Caki2 (cell line): ENCODE measurements around the gene FOXN3. TPM values are rescaled to one million over a fixed set of nuclear protein-coding genes. Genes with fewer than 3 reads are reported as not detected.

Experiments used
- DNase-seq: peaks from one replicate; pipeline ENCODE4 v3.0.0-alpha.2; 2015; ENCODE audit warnings: low read depth
- in situ Hi-C: cut with HindIII; loops from 2 replicates; pipeline ENCODE4 v1.10.0; 2016; ENCODE audit warnings: low sequenced_read_pairs, low pct_unique_long_range_greater_than_20kb, mixed read lengths
- total RNA-seq: library from RNA; depleted of rRNA; stranded (reverse); fragments of >200 nt; shearing (Covaris generic); gene quantifications from 2 replicates; pipeline ENCODE4 v1.2.3, GENCODE V29; 2014; ENCODE audit warnings: low replicate concordance

FOXN3 gene
- total RNA-seq, 1 experiment from 2014 or later, result 3.2 TPM

DNA sequence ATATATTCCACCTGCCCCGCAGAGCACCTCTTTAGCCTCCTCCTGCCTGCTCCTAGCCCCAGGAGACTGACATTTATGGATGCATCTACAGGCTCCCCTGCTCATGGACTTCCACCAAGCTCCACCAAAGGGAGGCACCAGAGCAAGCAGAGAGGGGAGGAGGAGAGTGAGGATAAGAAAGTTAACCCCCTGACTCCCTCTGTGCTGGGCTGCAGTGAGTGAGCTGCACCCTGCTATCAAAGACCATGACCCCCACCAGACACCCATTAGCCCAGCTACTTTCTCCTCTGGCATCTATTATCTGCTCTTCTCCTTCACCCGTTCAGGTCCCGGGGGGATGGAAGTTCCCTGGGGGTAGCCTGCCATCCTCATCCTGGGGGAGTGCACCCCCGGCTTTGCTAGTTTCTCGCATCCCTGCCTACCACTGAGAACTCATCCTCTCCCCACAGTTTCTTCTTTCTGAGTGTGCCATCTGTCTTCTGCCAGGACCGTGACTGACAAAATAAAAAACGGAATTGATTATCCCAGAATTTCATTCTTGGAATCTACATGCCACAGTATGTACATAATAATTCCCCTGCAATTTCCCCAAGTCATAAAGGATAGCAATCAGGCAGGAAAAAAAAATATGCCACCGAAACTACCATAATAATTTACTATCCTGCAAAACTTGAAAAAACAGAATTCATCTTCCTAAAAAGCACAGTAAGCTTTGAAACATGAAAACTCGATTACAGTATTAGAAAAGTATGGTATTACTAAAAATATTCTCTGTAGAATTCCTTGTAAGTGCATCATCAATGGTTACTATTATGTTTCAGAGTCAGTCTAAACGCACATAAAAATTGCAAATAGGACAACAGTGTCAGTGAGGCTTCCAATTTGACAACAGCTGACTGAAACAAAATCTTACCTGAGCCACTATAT is 45.2 kb downstream of the FOXN3 start:
- in situ Hi-C loops, result no loop called here
- DNase-seq, result no peak

- in situ Hi-C loops, result no loop called here
These were observed 46.3 kb downstream of the FOXN3 start for GRCh38 chr14:89370781-89371180.

DNA sequence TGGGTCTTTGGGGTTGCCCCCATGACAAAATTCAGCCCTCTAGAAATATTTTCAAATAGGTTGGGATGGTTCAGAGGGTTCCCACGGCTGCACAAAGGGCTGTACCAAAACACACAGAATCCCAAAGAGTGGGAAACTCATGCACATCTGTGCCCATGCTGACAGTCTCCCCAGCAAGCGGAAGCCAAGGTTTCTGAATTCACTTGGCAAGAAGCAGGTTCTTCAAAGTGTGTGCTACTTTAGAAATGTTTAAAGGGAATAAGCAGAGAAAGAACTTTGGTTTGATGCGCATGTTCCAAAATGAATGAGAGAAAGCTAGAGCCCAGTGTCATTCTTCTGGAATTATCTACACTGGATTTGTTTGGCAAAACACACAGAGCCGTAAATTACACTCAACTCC is 46.7 kb downstream of the FOXN3 start:
- in situ Hi-C loops, result no loop called here

More at GRCh38 chr14:89370781-89371180, 46.3 kb downstream of the FOXN3 start:
- DNase-seq, result no peak

GRCh38 chr14:89369656-89370055 is 47.4 kb downstream of the FOXN3 start:
- in situ Hi-C loops, result no loop called here
- no peak for DNase-seq

More for the DNA sequence above, 46.7 kb downstream of the FOXN3 start:
- DNase-seq, result no peak

DNA sequence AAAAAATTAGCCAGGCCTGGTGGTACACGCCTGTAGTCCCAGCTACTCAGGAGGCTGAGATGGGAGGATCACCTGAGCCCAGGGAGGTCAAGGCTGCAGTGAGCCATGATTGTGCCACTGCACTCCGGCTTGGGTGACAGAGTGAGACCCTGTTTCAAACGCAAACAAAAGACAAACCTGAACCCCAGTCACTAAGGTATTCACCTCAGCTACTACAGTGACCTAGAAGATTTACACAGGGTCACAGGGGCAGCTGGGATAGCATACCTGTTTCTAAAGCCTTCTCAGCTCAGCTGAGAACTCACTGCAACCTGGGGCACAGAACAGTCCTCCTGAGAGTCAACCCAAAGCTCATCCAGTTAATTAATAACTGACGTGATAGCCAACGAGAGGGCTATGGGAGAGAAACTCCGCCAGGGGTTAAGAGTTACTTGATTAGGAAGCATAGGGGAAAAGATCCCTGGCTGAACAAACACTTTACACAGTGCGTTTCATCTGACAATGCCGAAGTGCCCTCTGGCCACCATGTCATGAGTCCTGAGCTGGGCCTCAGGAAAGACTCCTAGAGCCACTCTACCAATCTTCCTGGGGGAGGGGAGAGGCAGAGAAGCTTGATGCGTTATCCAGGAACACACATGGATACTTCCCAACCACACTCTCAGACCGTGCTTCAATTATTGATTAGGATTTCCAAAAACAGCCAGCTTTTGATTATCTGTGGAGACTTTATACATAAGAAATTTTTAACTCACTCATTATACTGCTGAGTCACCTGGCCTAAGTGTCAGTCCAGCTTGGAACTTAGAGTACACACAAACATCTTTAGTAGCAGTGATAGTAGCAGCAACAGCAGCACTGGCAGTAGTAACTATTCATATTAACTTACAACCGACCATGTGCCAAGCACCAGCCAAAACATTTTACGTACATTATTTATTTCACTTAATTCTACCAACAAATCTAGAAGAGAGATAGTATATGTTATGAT is 48.2 kb downstream of the FOXN3 start:
- in situ Hi-C loops, result no loop called here

GRCh38 chr14:89367779-89368120 is 49.3 kb downstream of the FOXN3 start:
- no peak for DNase-seq
- in situ Hi-C loops, result no loop called here

More for the DNA sequence above, 48.2 kb downstream of the FOXN3 start:
- no peak for DNase-seq

DNA sequence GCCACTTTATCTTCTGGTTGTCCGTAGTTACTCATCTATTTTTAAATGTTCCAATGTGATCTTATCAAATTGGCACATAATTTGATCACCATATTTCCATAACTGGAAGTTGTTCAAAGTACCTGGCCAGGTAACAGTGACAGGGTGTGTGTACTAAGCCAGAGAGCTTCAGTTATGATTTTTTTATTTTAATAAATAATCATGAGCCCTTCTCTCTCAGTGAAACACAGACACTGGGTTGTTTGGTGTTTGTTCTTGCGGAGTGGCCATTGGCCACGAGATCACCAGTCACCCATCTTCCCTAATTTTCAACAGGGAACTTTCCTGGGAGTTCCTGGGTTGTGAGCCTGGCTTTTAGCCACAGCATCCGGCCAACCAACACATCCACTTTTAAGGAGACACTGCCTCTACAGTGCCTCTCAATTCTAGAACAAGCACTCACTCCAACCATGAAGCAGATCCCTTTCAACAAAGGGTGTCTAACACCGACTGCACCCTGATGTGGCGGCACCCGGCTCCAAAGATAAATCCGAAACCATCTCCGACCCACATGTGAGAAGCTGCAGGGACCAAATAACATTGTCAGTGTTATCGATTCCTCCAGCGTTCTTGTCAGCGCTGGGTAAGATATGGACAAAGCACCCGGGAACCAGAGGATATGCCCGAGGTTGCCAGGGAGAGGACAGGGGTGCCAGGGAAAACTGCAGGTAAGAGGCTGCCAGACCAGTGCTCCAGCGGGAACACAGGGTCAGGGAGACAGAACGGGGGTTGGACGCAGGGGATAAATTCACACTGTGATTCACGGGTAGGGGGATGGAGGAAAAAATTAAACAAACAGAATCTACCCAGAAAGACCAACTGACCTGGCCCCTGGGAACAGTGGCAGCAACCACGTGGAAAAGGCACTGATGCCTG is 49.9 kb downstream of the FOXN3 start:
- in situ Hi-C loops, result no loop called here
- DNase-seq, result no peak

DNA sequence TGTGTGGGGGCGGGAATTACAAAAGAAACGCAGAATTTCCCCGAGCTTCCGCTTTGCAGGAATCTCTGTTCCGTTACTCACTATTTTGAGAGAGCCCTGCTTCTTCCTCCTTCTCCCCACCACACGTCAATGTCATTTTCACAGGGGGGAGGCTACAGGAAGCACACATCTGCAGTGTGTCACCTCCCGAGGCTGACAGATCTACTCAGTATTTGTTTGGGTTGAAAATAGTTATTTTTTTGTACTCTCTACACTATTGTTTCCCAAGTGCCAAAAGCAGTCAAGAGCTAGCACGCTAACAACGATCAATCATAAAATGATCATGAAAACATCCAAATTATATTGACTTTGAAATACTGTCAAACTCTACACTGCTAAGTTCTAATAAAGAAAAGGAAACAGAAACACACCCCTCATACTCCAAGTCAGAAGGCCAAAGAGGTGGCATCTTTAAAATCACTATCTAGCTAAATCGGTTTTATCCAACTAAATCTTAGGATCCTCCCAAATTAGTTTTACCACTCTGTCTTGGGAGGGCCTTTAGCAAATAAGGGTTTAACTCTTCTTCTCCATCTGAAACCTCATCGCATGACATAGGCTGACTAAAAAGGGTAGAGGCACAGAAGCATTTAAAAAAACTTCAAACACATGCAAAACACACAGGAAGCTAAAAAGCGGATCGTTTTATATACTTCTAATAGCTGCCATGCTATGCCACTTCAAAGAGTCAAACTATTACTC is 51.8 kb downstream of the FOXN3 start:
- in situ Hi-C loops, result no loop called here
- DNase-seq, result no peak

- no peak for DNase-seq
- in situ Hi-C loops, result no loop called here
These were observed 52.7 kb downstream of the FOXN3 start for GRCh38 chr14:89364316-89364715.

GRCh38 chr14:89360277-89360676 is 56.8 kb downstream of the FOXN3 start:
- DNase-seq, result no peak
- in situ Hi-C loops, result no loop called here

GRCh38 chr14:89359477-89360222 is 57.4 kb downstream of the FOXN3 start:
- DNase-seq, result no peak
- in situ Hi-C loops, result no loop called here

GRCh38 chr14:89357655-89358297 is 59.3 kb downstream of the FOXN3 start:
- in situ Hi-C loops, result no loop called here
- DNase-seq, result no peak

- no peak for DNase-seq
- in situ Hi-C loops, result no loop called here
These were observed 60.1 kb downstream of the FOXN3 start for GRCh38 chr14:89356927-89357326.

DNA sequence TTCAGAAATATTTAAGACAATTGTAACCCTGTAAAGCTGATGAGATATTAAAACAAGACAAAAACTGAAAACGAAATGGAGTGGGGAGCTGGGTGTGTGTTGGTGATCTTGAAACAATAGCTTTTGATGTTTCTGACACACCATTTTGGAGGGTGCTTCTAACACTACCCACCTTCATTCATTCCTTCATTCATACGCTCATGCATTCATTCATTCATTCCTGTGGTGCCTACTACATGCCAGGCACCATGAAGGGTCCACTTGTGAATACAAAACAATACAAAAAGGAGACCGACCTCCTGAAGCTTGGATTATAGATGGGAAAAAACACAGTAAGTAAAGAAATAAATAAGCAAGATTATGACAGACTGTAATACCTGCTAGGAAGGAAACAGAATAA is 60.5 kb downstream of the FOXN3 start:
- DNase-seq, result no peak
- in situ Hi-C loops, result no loop called here

DNA sequence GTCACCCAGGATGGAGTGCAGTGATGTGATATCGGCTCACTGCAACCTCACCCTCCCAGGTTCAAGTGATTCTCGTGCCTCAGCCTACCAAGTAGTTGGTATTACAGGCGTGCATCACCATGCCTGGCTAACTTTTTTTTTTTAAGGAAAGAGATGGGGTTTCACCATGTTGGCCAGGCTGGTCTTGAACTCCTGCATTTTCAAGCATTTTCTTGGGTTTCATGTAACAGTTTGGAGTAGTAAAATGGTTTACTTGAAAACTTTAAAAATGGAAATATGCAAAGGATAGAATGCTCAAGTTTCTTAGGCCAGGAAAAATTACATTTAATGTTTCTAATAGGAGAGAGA is 63.3 kb downstream of the FOXN3 start:
- in situ Hi-C loops, result no loop called here
- DNase-seq, result no peak

DNA sequence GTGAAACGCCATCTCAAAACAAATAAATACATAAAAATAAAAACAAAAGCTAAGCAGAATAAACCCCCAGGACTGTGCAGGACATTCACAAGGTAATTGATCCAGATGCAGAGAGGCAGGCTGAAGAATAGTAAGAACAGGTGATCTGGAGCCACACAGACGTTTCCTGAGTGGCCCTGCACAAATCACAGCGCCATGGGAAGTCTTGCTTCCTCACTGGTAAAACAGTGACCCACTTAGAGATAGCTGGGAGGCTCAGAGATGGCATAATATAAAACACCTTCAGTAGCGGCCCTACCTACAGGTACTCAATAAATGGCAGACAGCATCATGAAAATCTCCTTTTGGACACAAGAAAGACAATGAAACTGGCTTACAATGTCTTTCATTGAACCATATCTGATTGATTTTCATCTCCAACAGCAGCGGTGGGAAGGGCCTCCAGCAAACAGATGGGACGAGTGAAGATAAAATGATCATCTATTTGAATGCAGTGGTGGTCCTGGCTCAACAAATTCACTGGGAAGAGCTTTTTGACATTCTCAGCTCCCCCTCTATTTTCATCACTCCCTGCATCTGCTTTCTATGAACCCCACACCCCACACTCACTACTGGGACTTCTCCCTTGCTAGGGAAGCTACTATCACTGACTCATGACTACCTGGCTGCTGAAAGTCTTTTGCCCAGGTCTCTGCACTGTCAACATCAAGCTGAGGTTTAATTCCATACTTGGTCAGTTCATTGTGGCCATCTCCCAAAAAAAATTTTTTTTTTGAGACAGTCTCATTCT is 63.9 kb downstream of the FOXN3 start:
- DNase-seq, result no peak
- in situ Hi-C loops, result no loop called here
